ENCODE measurements around the gene PDE8A.

PDE8A gene

DNA sequence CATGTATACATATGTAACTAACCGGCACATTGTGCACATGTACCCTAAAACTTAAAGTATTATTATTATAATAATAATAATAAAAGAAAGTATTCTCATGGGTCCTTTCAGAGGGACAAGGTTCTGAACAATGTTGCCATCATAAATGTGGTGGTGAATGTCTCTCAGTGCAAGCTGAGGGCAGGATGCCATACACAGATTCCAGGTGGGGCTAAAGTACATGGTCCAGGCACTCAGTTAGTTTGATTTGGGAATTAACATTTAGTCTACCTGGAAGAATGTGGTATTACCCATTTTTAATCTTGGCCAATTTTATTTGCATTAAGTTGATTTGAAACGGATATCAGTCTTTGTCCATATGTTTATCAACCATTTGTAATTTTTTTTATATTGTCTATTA is 24.5 kb downstream of the PDE8A start:
- no peak overlapping the region for H3K27ac ChIP-seq

DNA sequence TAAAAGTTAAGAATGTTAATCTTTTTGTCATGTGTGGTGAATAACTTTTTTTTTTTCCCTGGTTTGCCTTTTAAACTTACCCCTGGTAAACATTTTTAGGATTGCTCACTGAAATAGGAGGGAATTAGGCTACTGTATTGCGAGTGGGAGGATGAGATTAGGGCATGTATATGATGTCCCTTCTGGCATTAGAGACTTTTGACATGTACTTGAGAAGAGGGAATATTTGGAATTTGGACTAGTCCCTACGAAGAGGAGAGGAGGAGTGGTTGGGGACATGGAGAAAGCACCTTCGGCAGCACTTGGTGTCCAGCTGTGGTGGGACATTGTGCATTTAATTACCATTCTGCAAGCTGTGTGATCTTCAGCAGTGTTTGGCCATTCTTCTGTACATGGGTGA is 25.0 kb downstream of the PDE8A start:
- peaks cover 0 to 91% (median 36%) of the 10 kb centered on the region in 4 donors for H3K4me1 ChIP-seq
- intact Hi-C loops (cut with DNase I; ENCODE audit: low total_unique reads): no loop called here

More for the DNA sequence above, 24.5 kb downstream of the PDE8A start:
- no peaks in the 10 kb centered on the region for H3K27me3 ChIP-seq
- H3K4me3 ChIP-seq: no peak overlapping the region
- no peaks in the 10 kb centered on the region for H3K9me3 ChIP-seq
- DNase-seq: no peak
- H3K36me3 ChIP-seq: no peaks in the 10 kb centered on the region
- TF ChIP-seq, protein P1, sequence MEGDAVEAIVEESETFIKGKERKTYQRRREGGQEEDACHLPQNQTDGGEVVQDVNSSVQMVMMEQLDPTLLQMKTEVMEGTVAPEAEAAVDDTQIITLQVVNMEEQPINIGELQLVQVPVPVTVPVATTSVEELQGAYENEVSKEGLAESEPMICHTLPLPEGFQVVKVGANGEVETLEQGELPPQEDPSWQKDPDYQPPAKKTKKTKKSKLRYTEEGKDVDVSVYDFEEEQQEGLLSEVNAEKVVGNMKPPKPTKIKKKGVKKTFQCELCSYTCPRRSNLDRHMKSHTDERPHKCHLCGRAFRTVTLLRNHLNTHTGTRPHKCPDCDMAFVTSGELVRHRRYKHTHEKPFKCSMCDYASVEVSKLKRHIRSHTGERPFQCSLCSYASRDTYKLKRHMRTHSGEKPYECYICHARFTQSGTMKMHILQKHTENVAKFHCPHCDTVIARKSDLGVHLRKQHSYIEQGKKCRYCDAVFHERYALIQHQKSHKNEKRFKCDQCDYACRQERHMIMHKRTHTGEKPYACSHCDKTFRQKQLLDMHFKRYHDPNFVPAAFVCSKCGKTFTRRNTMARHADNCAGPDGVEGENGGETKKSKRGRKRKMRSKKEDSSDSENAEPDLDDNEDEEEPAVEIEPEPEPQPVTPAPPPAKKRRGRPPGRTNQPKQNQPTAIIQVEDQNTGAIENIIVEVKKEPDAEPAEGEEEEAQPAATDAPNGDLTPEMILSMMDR (IDR thresholded peaks at IDR 0.05): no peak
- H3K4me1 ChIP-seq: peaks cover 0 to 92% (median 34%) of the 10 kb centered on the region in 4 donors
- intact Hi-C loops (cut with DNase I; ENCODE audit: low total_unique reads): no loop called here

DNA sequence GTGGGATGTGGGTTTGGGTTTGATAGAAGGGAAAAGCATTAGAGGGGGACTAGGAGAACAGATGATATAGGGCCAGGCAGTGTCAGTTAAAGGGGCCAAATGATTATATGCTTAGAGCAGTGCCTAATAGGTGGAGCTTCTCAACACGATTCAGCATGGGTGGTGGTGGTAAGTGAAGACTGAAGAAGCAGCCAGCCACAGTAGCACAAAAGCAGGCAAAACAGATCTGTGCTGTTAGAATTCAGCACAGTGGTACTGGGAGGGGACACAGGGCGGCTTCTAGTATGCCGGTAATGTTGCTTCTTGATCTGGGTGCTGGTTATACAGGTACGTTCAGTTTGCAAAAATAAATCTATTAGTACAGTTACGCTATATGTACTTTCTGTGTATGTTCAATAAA is 25.5 kb downstream of the PDE8A start:
- H3K9me3 ChIP-seq: no peaks in the 10 kb centered on the region
- H3K27me3 ChIP-seq: no peaks in the 10 kb centered on the region
- H3K27ac ChIP-seq: no peak overlapping the region
- DNase-seq: no peak
- TF ChIP-seq, protein P1 (IDR thresholded peaks at IDR 0.05): no peak
- intact Hi-C loops (cut with DNase I; ENCODE audit: low total_unique reads): no loop called here
- H3K4me1 ChIP-seq: peaks cover 0 to 86% (median 36%) of the 10 kb centered on the region in 4 donors
- no peaks in the 10 kb centered on the region for H3K36me3 ChIP-seq
- no peak overlapping the region for H3K4me3 ChIP-seq

More for the DNA sequence above, 25.0 kb downstream of the PDE8A start:
- Histone ChIP-seq H3K36me3 (no peaks in the 10 kb centered on the region), H3K27ac (no peak overlapping the region), H3K27me3 (no peaks in the 10 kb centered on the region), H3K9me3 (no peaks in the 10 kb centered on the region), H3K4me3 (no peak overlapping the region)
- TF ChIP-seq, protein P1 (IDR thresholded peaks at IDR 0.05): no peak
- no peak for DNase-seq

DNA sequence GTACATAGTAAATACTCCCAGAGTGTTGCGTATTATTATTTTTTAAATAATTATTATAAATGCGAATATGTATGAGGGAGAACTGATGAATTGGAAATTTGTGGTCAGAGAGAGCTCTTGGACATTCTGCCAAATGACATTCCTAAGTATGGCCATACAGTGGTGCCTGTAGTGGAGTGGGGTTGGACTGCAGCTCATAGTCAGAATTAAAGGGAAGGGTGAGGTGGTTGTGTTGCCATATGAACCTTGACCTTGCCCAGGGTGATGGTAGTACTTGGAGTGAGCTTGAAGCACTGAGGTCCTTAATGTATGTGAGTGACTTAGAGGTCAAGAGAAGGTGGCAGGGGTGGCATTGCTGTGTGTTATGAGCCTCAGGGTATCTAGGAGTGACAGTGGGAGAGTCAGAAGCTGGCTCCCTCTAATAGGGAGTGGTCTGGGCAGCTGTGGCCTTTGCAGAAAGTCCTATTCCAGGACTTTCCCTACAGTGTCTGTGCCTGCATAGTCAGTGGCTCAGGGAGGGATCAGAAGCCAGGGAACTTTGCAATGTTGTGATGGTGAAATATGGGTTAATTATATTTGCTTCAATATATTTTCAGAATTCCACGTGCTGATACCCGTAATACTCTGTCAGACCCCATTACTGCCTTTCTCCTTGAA is 26.2 kb downstream of the PDE8A start:
- H3K27ac ChIP-seq: no peak overlapping the region
- H3K4me3 ChIP-seq: no peak overlapping the region
- intact Hi-C loops (cut with DNase I; ENCODE audit: low total_unique reads): no loop called here
- H3K4me1 ChIP-seq: peaks cover 0 to 82% (median 35%) of the 10 kb centered on the region in 4 donors
- TF ChIP-seq, protein P1 (IDR thresholded peaks at IDR 0.05): no peak
- H3K36me3 ChIP-seq: no peaks in the 10 kb centered on the region
- no peaks in the 10 kb centered on the region for H3K9me3 ChIP-seq
- no peaks in the 10 kb centered on the region for H3K27me3 ChIP-seq
- DNase-seq: no peak

DNA sequence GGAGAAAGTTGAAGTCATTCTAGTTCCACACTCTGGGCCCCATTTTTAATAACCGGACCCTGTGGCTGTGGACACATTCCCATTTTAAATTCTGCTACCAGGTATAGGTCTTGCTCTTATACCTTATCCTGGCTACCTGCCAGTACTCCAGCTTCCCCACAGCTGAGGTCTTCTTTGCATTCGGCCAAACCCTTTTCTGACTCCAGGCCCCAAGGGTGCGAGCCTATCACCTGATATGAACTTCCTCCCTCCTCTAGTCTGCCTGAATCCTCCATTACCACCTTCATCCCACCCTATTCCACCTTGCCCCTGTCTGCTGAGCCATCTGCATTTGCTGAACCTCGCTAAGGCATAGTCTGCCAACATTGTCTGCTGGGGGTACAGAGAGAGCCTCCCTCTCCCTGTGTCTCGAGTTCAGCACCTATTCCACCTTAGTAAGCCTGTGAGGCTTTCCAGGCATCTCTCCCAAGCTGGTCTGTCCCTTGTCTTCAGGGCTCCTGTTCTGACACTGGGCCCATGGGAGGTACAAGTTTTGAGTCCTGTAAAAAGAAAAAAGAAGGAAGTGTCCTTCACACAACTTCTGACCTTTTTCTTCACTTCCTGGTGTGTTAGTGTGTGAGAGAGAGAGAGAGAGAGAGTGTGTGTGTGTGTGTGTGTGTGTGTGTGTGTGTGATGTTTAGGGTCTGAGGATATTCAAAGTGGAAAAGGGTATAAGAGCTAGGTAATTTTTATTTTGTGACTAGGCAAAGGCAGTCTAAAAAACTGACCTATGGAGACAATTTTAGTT is 27.0 kb downstream of the PDE8A start:
- TF ChIP-seq, protein P1 (IDR thresholded peaks at IDR 0.05): no peak
- intact Hi-C loops (cut with DNase I; ENCODE audit: low total_unique reads): no loop called here
- no peaks in the 10 kb centered on the region for H3K36me3 ChIP-seq
- no peaks in the 10 kb centered on the region for H3K27me3 ChIP-seq
- H3K9me3 ChIP-seq: no peaks in the 10 kb centered on the region
- peak overlapping the region; percentile 36 to 74 for H3K27ac ChIP-seq
- H3K4me1 ChIP-seq: peaks cover 0 to 82% (median 33%) of the 10 kb centered on the region in 4 donors
- no peak for DNase-seq
- no peak overlapping the region for H3K4me3 ChIP-seq

All from tibial artery (tissue), 4 donors.